GM12865 (cell line): ENCODE data around the gene ARMH3.

Experiments
- DNase-seq: peaks from one replicate; pipeline ENCODE4 v3.0.0; 2010; ENCODE audit warnings: low read depth
- H3K4me3 ChIP-seq: 2 replicates; pipeline ENCODE4 v1.5.1; 2011; ENCODE audit warnings: mild to moderate bottlenecking, low read depth, low read length, control low read depth
- CTCF ChIP-seq: IDR thresholded peaks from 2 replicates; pipeline ENCODE4 v1.5.1; 2011; ENCODE audit warnings: low read length, control low read depth, low read depth, inconsistent platforms; ENCODE audit not compliant: insufficient read depth; ENCODE audit errors: missing control alignments

ARMH3 gene

GRCh38 chr10:101912561-101913179, 143.3 kb downstream of the ARMH3 start:
- no peak for DNase-seq
- no peak for TF ChIP-seq CTCF
- H3K4me3 ChIP-seq = no peak overlapping the region

- H3K4me3 ChIP-seq = no peak overlapping the region
- TF ChIP-seq CTCF = no peak
- no peak for DNase-seq
Measured at GRCh38 chr10:101906586-101907183, 149.3 kb downstream of the ARMH3 start.

GRCh38 chr10:101905251-101905650, 150.7 kb downstream of the ARMH3 start:
- DNase-seq = no peak
- TF ChIP-seq CTCF = no peak
- no peak overlapping the region for H3K4me3 ChIP-seq

- no peak overlapping the region for H3K4me3 ChIP-seq
- DNase-seq = peak; percentile 92
- TF ChIP-seq CTCF = no peak
Measured at GRCh38 chr10:101903827-101904550, 152.0 kb downstream of the ARMH3 start.

GRCh38 chr10:101902820-101903145, 153.2 kb downstream of the ARMH3 start:
- no peak overlapping the region for H3K4me3 ChIP-seq
- DNase-seq = no peak
- TF ChIP-seq CTCF = no peak

- no peak for TF ChIP-seq CTCF
- no peak overlapping the region; the same call in 1 of the 2 replicates for H3K4me3 ChIP-seq
- peak; percentile 80 for DNase-seq
Measured at GRCh38 chr10:101902032-101902819, 153.7 kb downstream of the ARMH3 start.
